SKM-1 treated with dmso at 0.1 percent for 144 hours (cell line): Measurements from ENCODE around the gene ZBTB2.
A peak's percentile ranks its signal among the peaks of the same experiment; 100 is the strongest.
"Not testable (repeated sequence)": the region's sequence is repeated elsewhere in the genome, so short reads cannot be mapped to it uniquely, and the experiment has no call there.

ENCODE experiments used
- DNase-seq: peaks from one replicate; lab custom pipeline; 2025; ENCODE audit not compliant: unreplicated experiment; lab: John Stamatoyannopoulos, UW

Gene ZBTB2

DNA sequence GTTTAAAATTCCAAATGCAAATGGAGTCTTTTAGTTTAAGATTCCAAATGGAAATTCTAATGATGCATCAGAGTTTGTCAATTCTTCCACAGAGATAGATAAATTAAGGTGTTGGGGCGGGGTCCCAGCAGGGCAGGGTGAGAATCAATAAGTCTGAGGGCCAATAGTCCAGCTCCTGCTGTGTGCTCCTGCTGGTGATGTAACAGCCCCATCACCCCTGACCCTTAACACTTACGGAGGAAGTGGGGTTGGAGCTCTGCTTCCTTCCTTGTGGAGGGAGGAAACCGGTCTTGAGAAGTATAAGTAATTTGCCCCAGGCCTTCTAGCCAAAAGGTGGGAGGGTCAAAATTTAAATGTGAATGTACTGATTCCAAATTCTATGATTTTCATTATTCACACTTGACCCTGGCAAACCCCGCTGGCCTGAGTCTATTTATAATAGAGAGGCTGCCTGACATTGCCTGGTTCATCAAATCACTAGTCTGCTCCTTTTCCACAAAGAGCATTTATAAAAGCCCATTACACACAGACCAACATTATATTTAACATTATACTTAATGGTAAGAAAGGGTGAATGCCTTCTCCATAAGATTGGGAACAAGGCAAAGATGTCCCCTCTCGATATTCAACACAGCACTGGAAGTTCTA is 17.2 kb downstream of the ZBTB2 start:
- DNase-seq, result peak; percentile 63

DNA sequence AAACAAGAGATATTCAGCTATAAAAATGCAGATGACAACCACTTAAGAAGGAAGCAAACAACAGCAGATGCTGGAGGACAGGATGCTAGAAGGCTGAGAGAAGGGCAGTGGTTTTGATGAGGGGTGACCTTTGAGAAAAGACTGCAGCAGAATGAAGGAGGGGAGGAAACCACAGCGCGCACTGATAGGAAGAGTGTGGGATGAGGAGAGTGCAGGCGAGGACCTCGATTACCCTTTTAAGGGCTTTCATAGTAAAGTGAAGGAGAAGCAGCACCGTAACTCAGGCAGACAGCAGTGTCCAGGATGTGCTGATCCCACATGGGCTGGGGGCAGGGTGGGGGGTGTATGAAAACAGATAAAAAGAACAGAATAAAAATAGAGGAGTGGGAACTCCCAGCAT is 19.2 kb downstream of the ZBTB2 start:
- no peak for DNase-seq

GRCh38 chr6:151370509-151371078 is 20.8 kb downstream of the ZBTB2 start:
- DNase-seq, result no peak

DNA sequence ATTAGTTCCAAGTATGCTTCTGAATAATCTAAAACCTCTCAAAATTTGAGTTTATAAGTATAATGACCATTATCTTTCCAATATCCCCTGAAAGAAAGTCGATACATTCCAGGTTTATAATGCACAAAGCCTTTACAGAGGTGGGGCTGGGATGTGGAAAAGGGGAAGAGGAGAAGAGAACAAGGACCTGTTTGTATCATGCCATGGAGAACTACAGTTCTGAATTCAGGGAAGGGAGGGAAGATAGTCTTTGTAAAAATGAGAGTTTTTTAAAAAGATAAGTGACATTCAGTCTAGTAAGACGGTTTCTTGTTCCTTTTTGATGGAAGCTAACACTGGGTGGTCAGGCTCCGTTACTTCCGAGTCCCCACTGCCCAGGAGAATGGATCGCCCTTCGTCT is 26.1 kb downstream of the ZBTB2 start:
- no peak for DNase-seq

DNA sequence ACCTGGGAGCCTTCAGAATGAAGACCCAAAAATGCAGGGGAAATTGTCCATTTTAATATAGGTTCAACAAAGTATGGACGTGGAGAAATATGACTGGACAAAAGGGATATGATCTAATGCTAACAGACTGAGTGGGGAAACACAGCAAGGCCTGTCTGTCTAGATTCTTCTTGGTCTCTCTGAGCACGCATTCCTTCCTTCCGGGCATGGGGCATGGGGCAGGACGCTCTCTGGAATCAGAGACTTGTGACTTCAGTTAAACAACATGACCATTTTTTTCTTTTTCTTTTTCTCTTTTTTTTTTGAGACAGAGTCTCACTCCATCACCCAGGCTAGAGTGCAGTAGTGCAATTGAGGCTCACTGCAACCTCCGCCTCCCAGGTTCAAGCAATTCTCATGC is 31.9 kb downstream of the ZBTB2 start:
- DNase-seq, result no peak

DNA sequence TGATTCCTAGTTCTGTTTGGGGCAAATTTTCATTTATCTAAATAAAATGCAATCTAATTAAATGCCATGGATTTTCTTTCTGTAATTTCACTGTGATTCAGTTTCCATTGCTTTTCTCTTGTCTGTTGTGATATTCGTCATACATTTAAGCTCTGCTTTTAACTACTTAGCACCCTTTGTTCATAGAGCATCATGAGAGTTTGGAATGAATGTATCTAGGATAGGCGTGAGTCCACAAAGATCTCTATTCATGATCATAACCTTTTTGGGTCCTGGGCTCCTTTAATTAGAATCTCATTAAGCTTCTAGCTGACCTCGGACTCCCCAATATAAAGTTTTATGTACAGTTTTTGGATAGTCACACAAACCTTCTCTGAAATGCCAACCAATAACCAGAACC is 32.9 kb downstream of the ZBTB2 start:
- no peak for DNase-seq

DNA sequence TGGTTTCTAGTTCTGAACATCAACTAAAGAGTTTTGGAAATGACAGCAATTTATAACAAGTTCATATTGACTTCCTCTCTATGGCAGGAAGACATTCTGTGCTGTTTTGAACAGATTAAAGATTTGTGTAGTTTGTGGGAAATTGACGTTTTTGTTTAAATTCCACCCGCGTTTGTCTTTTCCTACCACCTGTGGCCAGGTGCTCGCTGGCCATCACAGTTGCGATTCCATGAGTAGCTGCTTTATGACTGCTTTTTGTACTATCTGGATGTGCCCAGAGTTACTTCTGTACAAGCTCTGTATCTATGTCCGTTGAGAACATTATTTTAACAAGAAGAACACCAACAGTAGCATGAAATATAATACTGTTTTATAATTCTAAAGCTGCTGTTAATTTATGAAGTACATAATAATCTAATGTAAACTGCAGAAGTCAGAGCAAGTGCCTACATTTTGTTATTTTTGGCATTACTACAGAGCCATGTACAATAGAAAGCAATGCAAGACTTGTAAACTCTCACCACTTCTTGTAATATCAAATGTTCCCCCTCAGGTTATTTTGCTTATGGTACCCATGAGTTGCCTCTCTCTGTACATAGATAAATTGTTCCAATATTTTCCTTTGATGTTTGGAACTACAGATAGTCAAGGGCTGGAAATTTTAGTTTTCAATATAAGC is 33.5 kb downstream of the ZBTB2 start:
- DNase-seq, result no peak

DNA sequence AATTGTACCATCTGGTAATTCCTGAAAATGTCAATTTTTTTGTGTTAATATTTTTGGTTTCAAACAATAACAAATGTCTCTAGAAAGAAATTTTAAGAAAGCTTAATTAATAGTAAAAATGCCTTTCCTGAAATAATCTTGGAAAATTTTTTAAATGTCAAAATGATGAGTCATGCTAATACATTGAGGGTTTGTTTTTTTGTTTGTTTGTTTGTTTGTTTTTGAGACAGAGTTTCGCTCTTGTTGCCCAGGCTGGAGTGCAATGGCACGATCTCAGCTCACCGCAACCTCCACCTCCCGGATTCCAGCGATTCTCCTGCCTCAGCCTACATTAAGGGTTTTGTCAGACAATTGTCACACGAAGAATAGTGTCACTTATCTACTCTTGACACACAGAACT is 34.4 kb downstream of the ZBTB2 start:
- DNase-seq, result not testable (repeated sequence)

DNA sequence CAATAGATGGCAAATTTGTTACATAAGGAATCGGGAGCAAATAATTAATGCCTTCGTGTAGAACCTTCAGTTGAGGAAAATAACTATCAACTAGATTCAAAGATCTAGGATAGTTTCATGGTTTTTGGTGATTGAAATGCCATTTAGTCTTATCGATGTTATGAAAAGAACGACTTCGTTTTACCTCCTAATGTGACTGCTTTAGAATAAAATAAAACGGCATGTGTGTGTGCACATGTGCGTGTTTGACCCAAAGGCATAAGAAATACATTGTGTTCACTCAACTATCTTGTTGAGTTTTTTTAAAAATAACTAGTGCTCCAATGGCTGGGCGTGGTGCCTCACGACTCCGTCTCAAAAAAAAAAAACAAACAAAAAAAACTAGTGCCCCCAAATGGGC is 37.6 kb downstream of the ZBTB2 start:
- DNase-seq, result no peak

DNA sequence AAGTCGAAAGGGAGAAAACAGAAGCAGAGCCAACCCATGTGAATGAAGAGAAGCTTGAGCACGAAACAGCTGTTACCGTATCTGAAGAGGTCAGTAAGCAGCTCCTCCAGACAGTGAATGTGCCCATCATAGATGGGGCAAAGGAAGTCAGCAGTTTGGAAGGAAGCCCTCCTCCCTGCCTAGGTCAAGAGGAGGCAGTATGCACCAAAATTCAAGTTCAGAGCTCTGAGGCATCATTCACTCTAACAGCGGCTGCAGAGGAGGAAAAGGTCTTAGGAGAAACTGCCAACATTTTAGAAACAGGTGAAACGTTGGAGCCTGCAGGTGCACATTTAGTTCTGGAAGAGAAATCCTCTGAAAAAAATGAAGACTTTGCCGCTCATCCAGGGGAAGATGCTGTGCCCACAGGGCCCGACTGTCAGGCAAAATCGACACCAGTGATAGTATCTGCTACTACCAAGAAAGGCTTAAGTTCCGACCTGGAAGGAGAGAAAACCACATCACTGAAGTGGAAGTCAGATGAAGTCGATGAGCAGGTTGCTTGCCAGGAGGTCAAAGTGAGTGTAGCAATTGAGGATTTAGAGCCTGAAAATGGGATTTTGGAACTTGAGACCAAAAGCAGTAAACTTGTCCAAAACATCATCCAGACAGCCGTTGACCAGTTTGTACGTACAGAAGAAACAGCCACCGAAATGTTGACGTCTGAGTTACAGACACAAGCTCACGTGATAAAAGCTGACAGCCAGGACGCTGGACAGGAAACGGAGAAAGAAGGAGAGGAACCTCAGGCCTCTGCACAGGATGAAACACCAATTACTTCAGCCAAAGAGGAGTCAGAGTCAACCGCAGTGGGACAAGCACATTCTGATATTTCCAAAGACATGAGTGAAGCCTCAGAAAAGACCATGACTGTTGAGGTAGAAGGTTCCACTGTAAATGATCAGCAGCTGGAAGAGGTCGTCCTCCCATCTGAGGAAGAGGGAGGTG is 38.7 kb downstream of the ZBTB2 start:
- no peak for DNase-seq

DNA sequence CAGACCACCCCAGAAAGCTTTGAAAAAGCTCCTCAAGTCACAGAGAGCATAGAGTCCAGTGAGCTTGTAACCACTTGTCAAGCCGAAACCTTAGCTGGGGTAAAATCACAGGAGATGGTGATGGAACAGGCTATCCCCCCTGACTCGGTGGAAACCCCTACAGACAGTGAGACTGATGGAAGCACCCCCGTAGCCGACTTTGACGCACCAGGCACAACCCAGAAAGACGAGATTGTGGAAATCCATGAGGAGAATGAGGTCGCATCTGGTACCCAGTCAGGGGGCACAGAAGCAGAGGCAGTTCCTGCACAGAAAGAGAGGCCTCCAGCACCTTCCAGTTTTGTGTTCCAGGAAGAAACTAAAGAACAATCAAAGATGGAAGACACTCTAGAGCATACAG is 39.6 kb downstream of the ZBTB2 start:
- no peak for DNase-seq

- no peak for DNase-seq
Observed at GRCh38 chr6:151351146-151351700, 40.1 kb downstream of the ZBTB2 start.

DNA sequence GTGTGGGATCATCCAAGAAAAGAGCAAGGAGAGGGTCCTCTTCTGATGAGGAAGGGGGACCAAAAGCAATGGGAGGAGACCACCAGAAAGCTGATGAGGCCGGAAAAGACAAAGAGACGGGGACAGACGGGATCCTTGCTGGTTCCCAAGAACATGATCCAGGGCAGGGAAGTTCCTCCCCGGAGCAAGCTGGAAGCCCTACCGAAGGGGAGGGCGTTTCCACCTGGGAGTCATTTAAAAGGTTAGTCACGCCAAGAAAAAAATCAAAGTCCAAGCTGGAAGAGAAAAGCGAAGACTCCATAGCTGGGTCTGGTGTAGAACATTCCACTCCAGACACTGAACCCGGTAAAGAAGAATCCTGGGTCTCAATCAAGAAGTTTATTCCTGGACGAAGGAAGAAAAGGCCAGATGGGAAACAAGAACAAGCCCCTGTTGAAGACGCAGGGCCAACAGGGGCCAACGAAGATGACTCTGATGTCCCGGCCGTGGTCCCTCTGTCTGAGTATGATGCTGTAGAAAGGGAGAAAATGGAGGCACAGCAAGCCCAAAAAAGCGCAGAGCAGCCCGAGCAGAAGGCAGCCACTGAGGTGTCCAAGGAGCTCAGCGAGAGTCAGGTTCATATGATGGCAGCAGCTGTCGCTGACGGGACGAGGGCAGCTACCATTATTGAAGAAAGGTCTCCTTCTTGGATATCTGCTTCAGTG is 40.8 kb downstream of the ZBTB2 start:
- DNase-seq, result no peak

DNA sequence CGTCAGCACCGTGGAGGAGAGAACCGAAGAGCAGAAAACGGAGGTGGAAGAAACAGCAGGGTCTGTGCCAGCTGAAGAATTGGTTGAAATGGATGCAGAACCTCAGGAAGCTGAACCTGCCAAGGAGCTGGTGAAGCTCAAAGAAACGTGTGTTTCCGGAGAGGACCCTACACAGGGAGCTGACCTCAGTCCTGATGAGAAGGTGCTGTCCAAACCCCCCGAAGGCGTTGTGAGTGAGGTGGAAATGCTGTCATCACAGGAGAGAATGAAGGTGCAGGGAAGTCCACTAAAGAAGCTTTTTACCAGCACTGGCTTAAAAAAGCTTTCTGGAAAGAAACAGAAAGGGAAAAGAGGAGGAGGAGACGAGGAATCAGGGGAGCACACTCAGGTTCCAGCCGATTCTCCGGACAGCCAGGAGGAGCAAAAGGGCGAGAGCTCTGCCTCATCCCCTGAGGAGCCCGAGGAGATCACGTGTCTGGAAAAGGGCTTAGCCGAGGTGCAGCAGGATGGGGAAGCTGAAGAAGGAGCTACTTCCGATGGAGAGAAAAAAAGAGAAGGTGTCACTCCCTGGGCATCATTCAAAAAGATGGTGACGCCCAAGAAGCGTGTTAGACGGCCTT is 41.6 kb downstream of the ZBTB2 start:
- peak; percentile 100 for DNase-seq

DNA sequence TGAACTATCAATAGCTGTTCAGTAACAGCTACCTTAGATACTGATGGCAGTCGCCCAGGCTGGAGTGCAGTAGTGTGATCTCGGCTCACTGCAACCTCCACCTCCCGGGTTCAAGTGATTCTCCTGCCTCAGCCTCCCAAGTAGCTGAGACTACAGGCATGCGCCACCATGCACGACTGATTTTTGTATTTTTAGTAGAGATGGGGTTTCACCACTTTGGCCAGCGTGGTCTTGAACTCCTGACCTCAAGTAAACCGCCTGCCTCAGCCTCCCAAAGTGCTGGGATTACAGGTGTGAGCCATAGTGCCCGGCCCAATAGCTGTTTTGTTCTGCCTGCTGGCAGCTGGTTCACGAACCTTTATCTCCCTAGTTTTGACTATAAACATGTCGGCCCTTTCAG is 48.6 kb downstream of the ZBTB2 start:
- DNase-seq, result not testable (repeated sequence)

GRCh38 chr6:151341476-151342195 is 49.7 kb downstream of the ZBTB2 start:
- no peak for DNase-seq

DNA sequence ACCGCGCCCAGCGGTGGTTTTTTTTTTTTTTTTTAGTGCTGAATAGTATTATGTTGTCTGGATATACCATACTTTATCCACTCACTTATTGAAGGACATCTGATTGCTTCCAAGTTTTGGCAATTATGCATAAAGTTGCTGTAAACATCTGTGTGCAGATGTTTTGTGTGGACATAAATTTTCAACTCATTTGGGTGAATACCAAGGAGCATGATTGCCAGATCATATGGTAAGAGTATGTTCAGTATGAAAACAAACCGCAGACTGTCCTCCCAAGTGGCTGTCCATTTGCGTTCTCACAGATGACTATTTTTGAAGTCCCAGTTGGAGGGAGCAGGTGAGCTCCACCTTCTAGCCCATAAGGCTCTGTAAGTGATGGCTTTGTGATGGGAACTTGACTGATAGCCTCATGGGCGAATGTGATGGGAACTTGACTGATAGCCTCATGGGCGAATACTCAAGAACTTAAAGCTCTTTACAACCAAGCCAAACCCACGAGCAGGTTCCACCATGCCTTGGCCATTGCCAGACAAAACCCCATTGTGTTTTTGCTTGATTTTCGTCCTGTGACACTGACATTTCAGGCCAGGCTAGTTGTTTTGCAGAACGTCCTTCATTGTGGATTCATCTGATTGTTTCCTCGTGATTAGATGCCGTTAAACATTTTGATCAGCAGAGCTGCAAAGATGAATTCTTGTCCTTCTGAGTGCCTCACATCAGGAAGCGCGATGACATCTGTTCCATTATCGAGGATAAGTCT is 51.0 kb downstream of the ZBTB2 start:
- no peak for DNase-seq

DNA sequence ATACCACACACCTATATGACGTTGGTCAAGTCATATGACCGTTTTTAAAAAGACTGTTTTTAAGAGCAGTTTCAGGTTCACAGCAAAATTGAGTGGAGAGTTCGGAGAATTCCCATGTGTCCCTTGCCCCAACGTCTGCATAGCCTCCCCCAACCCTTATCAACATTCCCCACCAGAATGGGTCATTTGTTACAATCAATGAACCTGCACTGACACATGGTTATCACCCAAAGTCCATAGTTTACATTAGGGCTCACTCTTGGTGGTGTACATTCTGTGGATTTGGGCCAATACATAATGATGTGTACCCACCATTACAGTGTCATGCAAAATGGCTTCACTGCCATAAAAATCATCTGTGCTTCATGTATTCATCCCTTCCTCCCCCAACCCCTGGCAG is 52.0 kb downstream of the ZBTB2 start:
- no peak for DNase-seq
